Measurements from ENCODE around the gene TADA1. TPM values are rescaled to one million over a fixed set of nuclear protein-coding genes. Genes with fewer than 3 reads are reported as not detected.

Gene TADA1
- polyA plus RNA-seq, 1 donor (not counting 4 experiments of a cell fraction or from before 2014, with no cell fraction given), result 15.0 TPM

DNA sequence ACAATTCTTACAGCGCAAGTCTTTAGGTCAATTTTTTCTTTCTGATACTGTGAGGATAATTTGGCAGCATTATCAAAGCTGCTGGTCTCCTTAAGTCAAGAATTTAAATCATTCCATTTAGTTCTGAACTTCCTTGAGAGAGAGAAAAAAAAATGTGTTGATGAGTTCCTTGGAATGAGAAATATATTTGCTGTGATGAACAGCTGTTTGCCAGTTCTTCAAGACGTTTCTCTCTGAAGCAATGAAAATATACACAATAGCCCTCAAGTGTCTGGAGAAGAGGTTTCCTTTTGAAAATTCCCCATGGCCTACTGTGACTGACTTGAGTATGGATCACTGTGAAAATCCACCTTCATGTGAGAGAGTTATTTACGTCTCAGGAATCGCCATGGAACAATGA is 31.0 kb upstream of the TADA1 start:
- H3K36me3 ChIP-seq (ENCODE audit: control insufficient read depth in 2 of 2, extremely low read depth in 1 of 2, insufficient read depth in 2 of 2, low read length in 2 of 2), result no peaks in the 10 kb centered on the region
- dilution Hi-C loops (cut with MboI; ENCODE audit: extremely low pct_ligation_motif_present, low sequenced_read_pairs), result no loop called here
- no peak overlapping the region for H2AFZ ChIP-seq (ENCODE audit: control insufficient read depth, low read length)
- no peaks in the 10 kb centered on the region for H3K79me2 ChIP-seq (ENCODE audit: control insufficient read depth, insufficient read depth, low read length)
- H4K20me1 ChIP-seq (ENCODE audit: control insufficient read depth, extremely low read depth, insufficient read depth, low read length), result no peaks in the 10 kb centered on the region
- DNase-seq (ENCODE audit: low read depth, low spot score), result no peak
- H3K27me3 ChIP-seq (ENCODE audit: control insufficient read depth, extremely low read depth, insufficient read depth, low read length), result no peaks in the 10 kb centered on the region
- no peak overlapping the region for H3K9ac ChIP-seq (ENCODE audit: control insufficient read depth, extremely low read depth, insufficient read depth, low read length)
- no peak for FAIRE-seq
- no peaks in the 10 kb centered on the region for H3K9me1 ChIP-seq (ENCODE audit: control insufficient read depth, extremely low read depth, insufficient read depth, low read length)
- H3K4me2 ChIP-seq (ENCODE audit: control insufficient read depth, extremely low read depth, insufficient read depth, low read depth, low read length), result no peak overlapping the region
- no peak for TF ChIP-seq EZH2 (IDR thresholded peaks at IDR 0.05; ENCODE audit: low read length)
- TF ChIP-seq, protein P1, sequence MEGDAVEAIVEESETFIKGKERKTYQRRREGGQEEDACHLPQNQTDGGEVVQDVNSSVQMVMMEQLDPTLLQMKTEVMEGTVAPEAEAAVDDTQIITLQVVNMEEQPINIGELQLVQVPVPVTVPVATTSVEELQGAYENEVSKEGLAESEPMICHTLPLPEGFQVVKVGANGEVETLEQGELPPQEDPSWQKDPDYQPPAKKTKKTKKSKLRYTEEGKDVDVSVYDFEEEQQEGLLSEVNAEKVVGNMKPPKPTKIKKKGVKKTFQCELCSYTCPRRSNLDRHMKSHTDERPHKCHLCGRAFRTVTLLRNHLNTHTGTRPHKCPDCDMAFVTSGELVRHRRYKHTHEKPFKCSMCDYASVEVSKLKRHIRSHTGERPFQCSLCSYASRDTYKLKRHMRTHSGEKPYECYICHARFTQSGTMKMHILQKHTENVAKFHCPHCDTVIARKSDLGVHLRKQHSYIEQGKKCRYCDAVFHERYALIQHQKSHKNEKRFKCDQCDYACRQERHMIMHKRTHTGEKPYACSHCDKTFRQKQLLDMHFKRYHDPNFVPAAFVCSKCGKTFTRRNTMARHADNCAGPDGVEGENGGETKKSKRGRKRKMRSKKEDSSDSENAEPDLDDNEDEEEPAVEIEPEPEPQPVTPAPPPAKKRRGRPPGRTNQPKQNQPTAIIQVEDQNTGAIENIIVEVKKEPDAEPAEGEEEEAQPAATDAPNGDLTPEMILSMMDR (optimal IDR thresholded peaks at IDR 0.05 in 1 of 3, IDR thresholded peaks at IDR 0.05 in 1 of 3, conservative IDR thresholded peaks at IDR 0.05 in 1 of 3; ENCODE audit: extremely low read depth in 1 of 3, insufficient read depth in 2 of 3, low read length in 3 of 3), result no peak
- no peak overlapping the region for H3K27ac ChIP-seq (ENCODE audit: control insufficient read depth, insufficient read depth, low read length)
- no peak overlapping the region for H3K4me3 ChIP-seq (ENCODE audit: control insufficient read depth in 2 of 3, extremely low read depth in 1 of 3, insufficient read depth in 2 of 3, low read depth in 1 of 3, low read length in 3 of 3)
- peaks cover 4% of the 10 kb centered on the region for H3K4me1 ChIP-seq (ENCODE audit: control insufficient read depth, extremely low read depth, insufficient read depth, low read length)
- no peaks in the 10 kb centered on the region for H3K9me3 ChIP-seq (ENCODE audit: control insufficient read depth, low read depth, low read length)

DNA sequence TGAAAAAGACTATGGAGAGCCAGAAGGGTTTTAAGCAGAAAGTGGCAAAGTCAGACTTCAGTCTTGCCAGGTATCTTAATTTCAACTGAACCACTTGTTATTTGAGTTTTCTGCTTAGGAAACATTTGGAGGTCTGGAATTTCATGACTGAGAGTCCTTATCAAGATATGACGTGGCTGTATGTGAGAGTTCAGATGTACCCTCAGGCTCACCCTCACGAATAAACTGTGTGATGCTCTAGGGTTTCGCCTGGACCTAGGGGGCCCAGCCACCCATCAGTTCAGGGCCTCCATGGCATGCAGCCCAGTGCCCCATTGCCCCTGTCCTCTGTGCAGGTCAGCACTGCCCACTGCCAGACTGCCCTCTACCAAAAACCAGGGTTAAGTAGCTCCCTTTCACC is 30.6 kb upstream of the TADA1 start:
- no peaks in the 10 kb centered on the region for H3K27me3 ChIP-seq (ENCODE audit: control insufficient read depth, extremely low read depth, insufficient read depth, low read length)
- TF ChIP-seq, protein P1 (optimal IDR thresholded peaks at IDR 0.05 in 1 of 3, IDR thresholded peaks at IDR 0.05 in 1 of 3, conservative IDR thresholded peaks at IDR 0.05 in 1 of 3; ENCODE audit: extremely low read depth in 1 of 3, insufficient read depth in 2 of 3, low read length in 3 of 3), result no peak
- no peak for TF ChIP-seq EZH2 (IDR thresholded peaks at IDR 0.05; ENCODE audit: low read length)
- no peaks in the 10 kb centered on the region for H3K36me3 ChIP-seq (ENCODE audit: control insufficient read depth in 2 of 2, extremely low read depth in 1 of 2, insufficient read depth in 2 of 2, low read length in 2 of 2)
- no peaks in the 10 kb centered on the region for H3K79me2 ChIP-seq (ENCODE audit: control insufficient read depth, insufficient read depth, low read length)
- H3K9me1 ChIP-seq (ENCODE audit: control insufficient read depth, extremely low read depth, insufficient read depth, low read length), result no peaks in the 10 kb centered on the region
- H3K9me3 ChIP-seq (ENCODE audit: control insufficient read depth, low read depth, low read length), result no peaks in the 10 kb centered on the region
- no peak for FAIRE-seq
- no peak overlapping the region for H3K4me2 ChIP-seq (ENCODE audit: control insufficient read depth, extremely low read depth, insufficient read depth, low read depth, low read length)
- dilution Hi-C loops (cut with MboI; ENCODE audit: extremely low pct_ligation_motif_present, low sequenced_read_pairs), result no loop called here
- no peaks in the 10 kb centered on the region for H4K20me1 ChIP-seq (ENCODE audit: control insufficient read depth, extremely low read depth, insufficient read depth, low read length)
- DNase-seq (ENCODE audit: low read depth, low spot score), result no peak
- no peak overlapping the region for H3K9ac ChIP-seq (ENCODE audit: control insufficient read depth, extremely low read depth, insufficient read depth, low read length)
- H3K27ac ChIP-seq (ENCODE audit: control insufficient read depth, insufficient read depth, low read length), result no peak overlapping the region
- no peak overlapping the region for H2AFZ ChIP-seq (ENCODE audit: control insufficient read depth, low read length)
- H3K4me3 ChIP-seq (ENCODE audit: control insufficient read depth in 2 of 3, extremely low read depth in 1 of 3, insufficient read depth in 2 of 3, low read depth in 1 of 3, low read length in 3 of 3), result no peak overlapping the region
- peaks cover 6% of the 10 kb centered on the region for H3K4me1 ChIP-seq (ENCODE audit: control insufficient read depth, extremely low read depth, insufficient read depth, low read length)

Data from keratinocyte (primary cell).